B cell (primary cell): ENCODE measurements around the gene HRNR. TPM values are rescaled to one million over a fixed set of nuclear protein-coding genes. Genes with fewer than 3 reads are reported as not detected.

ENCODE experiments used
- ATAC-seq: fragments of 200-7000 bp; cut with Tn5 transposase; one replicate; pipeline ENCODE4 v1.10.0; 2021; ENCODE audit warnings: low read depth, mild to moderate bottlenecking, moderate number of reproducible peaks, moderate library complexity
- CTCF ChIA-PET: fragments of 350-600 bp; sonication (Branson Sonifier 250); formaldehyde crosslinking; loops from one replicate; lab custom pipeline; 2021; ENCODE audit warnings: antibody characterized with exemption, inconsistent platforms; lab: Charles Lee
- POLR2A ChIA-PET: fragments of 350-600 bp; sonication (Branson Sonifier 250); formaldehyde crosslinking; loops from one replicate; lab custom pipeline; 2021; ENCODE audit warnings: antibody characterized with exemption; lab: Charles Lee
- DNase-seq: peaks from one replicate; pipeline ENCODE4 v3.0.0; 2013
- H2AFZ ChIP-seq: 2 replicates; pipeline ENCODE4 v1.6.1; 2012; ENCODE audit warnings: mild to moderate bottlenecking, low read depth, low read length; ENCODE audit not compliant: insufficient read depth, poor library complexity, severe bottlenecking
- H3K27ac ChIP-seq, 2 donors: 1 replicate in 1 of 2; 2 replicates in 1 of 2; pipeline ENCODE4 v1.5.1; 2012 to 2013; ENCODE audit warnings: low read length in 2 of 2, mild to moderate bottlenecking in 2 of 2, moderate library complexity in 1 of 2
- H3K27me3 ChIP-seq, 4 experiments: fragments of 200-600 bp in 1 of 4; sonication (generic) in 1 of 4; replicated peaks in 1 of 4; 1 replicate in 2 of 4; 2 replicates in 2 of 4; pipeline versions ENCODE4 v1.6.1 to v1.7.0; 2013 to 2016; ENCODE audit warnings: low read length in 3 of 4, mild to moderate bottlenecking in 2 of 4, mixed read lengths in 1 of 4, moderate library complexity in 1 of 4; ENCODE audit not compliant: insufficient read depth in 4 of 4, control insufficient read depth in 3 of 4; ENCODE audit errors: control extremely low read depth in 1 of 4
- H3K36me3 ChIP-seq, 2 experiments: replicated peaks in 1 of 2; 1 replicate in 1 of 2; 2 replicates in 1 of 2; pipeline versions ENCODE4 v1.6.1 to v1.7.1; 2013; ENCODE audit warnings: low read length in 1 of 2; ENCODE audit not compliant: insufficient read depth in 2 of 2, control insufficient read depth in 1 of 2; ENCODE audit errors: control extremely low read depth in 1 of 2, extremely low read depth in 1 of 2
- H3K4me1 ChIP-seq, 2 donors: fragments of 200-600 bp in 1 of 2; sonication (generic) in 1 of 2; 1 replicate in 1 of 2; 2 replicates in 1 of 2; pipeline versions ENCODE4 v1.5.1 to v1.6.1; 2013 to 2017; ENCODE audit warnings: low read length in 2 of 2; ENCODE audit not compliant: control insufficient read depth in 2 of 2, insufficient read depth in 2 of 2
- H3K4me2 ChIP-seq: replicated peaks from 2 replicates; pipeline ENCODE3; 2012; ENCODE audit warnings: mild to moderate bottlenecking, low read depth, low read length; ENCODE audit not compliant: poor library complexity, severe bottlenecking
- H3K4me3 ChIP-seq, 5 experiments: fragments of 200-600 bp in 1 of 5; sonication (generic) in 1 of 5; 1 replicate in 3 of 5; 2 replicates in 2 of 5; pipeline versions ENCODE4 v1.5.1 to v1.7.0; 2011 to 2016; ENCODE audit warnings: low read length in 4 of 5, mild to moderate bottlenecking in 4 of 5, low read depth in 2 of 5, control low read depth in 1 of 5, moderate library complexity in 1 of 5; ENCODE audit not compliant: insufficient read depth in 1 of 5; ENCODE audit errors: control extremely low read depth in 1 of 5, extremely low read depth in 1 of 5
- H3K79me2 ChIP-seq: fragments of 200-600 bp; sonication (generic); one replicate; pipeline ENCODE4 v1.6.0; 2016; ENCODE audit warnings: low read length; ENCODE audit not compliant: control insufficient read depth, insufficient read depth
- H3K9ac ChIP-seq: fragments of 200-600 bp; sonication (generic); 2 replicates; pipeline ENCODE4 v1.6.1; 2017; ENCODE audit warnings: mild to moderate bottlenecking, low read length, moderate library complexity
- H3K9me3 ChIP-seq, 3 donors: one replicate each; pipeline versions ENCODE4 v1.6.1 to v1.7.1; 2013; ENCODE audit warnings: low read length in 2 of 3; ENCODE audit not compliant: control insufficient read depth in 2 of 3, insufficient read depth in 1 of 3; ENCODE audit errors: control extremely low read depth in 1 of 3
- H4K20me1 ChIP-seq: 2 replicates; pipeline ENCODE4 v1.6.0; 2012; ENCODE audit warnings: mild to moderate bottlenecking, low read length; ENCODE audit not compliant: insufficient read depth, control insufficient read depth, poor library complexity, severe bottlenecking
- H3K27ac Mint-ChIP-seq: one replicate; pipeline ENCODE4 v1.8.0; 2021; ENCODE audit warnings: mixed read lengths
- H3K27me3 Mint-ChIP-seq: one replicate; pipeline ENCODE4 v1.8.0; 2021; ENCODE audit warnings: mixed read lengths
- H3K4me1 Mint-ChIP-seq: one replicate; pipeline ENCODE4 v1.8.0; 2021; ENCODE audit warnings: mixed read lengths
- H3K4me3 Mint-ChIP-seq: one replicate; pipeline ENCODE4 v1.8.0; 2021; ENCODE audit warnings: mixed read lengths
- H3K9me3 Mint-ChIP-seq: one replicate; pipeline ENCODE4 v1.8.0; 2022; ENCODE audit warnings: mixed read lengths; ENCODE audit not compliant: insufficient read depth
- EZH2 ChIP-seq: IDR thresholded peaks from 2 replicates; pipeline ENCODE4 v1.6.1; 2012; ENCODE audit warnings: borderline replicate concordance, low read depth, mild to moderate bottlenecking, moderate library complexity, low read length; ENCODE audit not compliant: insufficient read depth, poor library complexity, severe bottlenecking
- WGBS: methylation state at CpG from one replicate; pipeline ENCODE4 v1.1.5; 2013; ENCODE audit warnings: missing lambda C conversion rate; ENCODE audit not compliant: insufficient coverage; 5-methylcytosine and 5-hydroxymethylcytosine counted together
- intact Hi-C: fragments of 100-400 bp; cut with micrococcal nuclease; formaldehyde crosslinking; loops from one replicate; pipeline ENCODE4 v1.10.0; 2022
- polyA plus RNA-seq: library from polyadenylated mRNA; depleted of rRNA; stranded (reverse); fragments of >200 nt; gene quantifications from 2 replicates; pipeline ENCODE4 v1.2.3, GENCODE V29; 2012
- total RNA-seq, 2 donors: library from RNA; stranded (reverse); fragments of 120-200 nt in 1 of 2; gene quantifications; 1 replicate in 1 of 2; 2 replicates in 1 of 2; pipeline versions ENCODE4 v1.2.3 to v1.2.4, GENCODE V29; 2013 to 2022
- TF ChIP-seq, protein P1 (sequence below): fragments of 200-600 bp; IDR thresholded peaks from one replicate; pipeline ENCODE4 v1.8.0; 2022; ENCODE audit warnings: antibody characterized with exemption, mild to moderate bottlenecking

The HRNR gene
- total and polyA plus RNA-seq, 2 donors (not counting 1 experiment from before 2014, with no cell fraction given): not detected

DNA sequence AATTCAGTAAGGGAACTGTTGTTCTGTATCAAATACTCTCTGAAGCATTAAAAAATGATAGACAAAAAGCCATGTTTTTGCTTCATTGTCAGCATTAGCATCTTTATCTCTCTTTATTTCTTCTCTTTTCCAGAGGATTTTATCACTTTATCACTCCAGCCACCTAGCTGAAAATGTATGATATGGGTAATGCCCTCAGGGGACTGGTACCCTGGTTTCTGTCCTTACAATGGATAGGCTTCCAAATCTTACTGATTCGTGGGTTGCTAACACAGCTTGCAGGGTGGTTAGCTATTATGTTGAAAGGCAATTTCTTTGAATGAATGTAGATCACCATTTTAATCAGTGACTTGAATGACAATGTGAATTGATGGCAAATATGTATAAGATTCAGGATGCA, 23.3 kb upstream of the HRNR start:
- Histone ChIP-seq H4K20me1 (no peaks in the 10 kb centered on the region), H3K36me3 (no peaks in the 10 kb centered on the region), H2AFZ (no peak overlapping the region), H3K4me2 (no peak overlapping the region), H3K79me2 (no peaks in the 10 kb centered on the region), H3K4me1 (no peaks in the 10 kb centered on the region), H3K9ac (no peak overlapping the region), H3K27ac (no peak overlapping the region), H3K27me3 (no peaks in the 10 kb centered on the region), H3K4me3 (no peak overlapping the region), H3K9me3 (no peaks in the 10 kb centered on the region)
- DNase-seq (no peak), ATAC-seq (no peak)
- intact Hi-C loops: no loop called here
- 100% methylated on average over 1 of the region's 1 CpG for WGBS
- Mint-ChIP-seq H3K27ac (no peak overlapping the region), H3K9me3 (no peaks in the 10 kb centered on the region), H3K4me1 (no peaks in the 10 kb centered on the region), H3K27me3 (peaks cover 14% of the 10 kb centered on the region), H3K4me3 (no peak overlapping the region)
- ChIA-PET POLR2A (no interaction called here), CTCF (no interaction called here)
- no peak for TF ChIP-seq EZH2
- TF ChIP-seq, protein P1, sequence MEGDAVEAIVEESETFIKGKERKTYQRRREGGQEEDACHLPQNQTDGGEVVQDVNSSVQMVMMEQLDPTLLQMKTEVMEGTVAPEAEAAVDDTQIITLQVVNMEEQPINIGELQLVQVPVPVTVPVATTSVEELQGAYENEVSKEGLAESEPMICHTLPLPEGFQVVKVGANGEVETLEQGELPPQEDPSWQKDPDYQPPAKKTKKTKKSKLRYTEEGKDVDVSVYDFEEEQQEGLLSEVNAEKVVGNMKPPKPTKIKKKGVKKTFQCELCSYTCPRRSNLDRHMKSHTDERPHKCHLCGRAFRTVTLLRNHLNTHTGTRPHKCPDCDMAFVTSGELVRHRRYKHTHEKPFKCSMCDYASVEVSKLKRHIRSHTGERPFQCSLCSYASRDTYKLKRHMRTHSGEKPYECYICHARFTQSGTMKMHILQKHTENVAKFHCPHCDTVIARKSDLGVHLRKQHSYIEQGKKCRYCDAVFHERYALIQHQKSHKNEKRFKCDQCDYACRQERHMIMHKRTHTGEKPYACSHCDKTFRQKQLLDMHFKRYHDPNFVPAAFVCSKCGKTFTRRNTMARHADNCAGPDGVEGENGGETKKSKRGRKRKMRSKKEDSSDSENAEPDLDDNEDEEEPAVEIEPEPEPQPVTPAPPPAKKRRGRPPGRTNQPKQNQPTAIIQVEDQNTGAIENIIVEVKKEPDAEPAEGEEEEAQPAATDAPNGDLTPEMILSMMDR: no peak

DNA sequence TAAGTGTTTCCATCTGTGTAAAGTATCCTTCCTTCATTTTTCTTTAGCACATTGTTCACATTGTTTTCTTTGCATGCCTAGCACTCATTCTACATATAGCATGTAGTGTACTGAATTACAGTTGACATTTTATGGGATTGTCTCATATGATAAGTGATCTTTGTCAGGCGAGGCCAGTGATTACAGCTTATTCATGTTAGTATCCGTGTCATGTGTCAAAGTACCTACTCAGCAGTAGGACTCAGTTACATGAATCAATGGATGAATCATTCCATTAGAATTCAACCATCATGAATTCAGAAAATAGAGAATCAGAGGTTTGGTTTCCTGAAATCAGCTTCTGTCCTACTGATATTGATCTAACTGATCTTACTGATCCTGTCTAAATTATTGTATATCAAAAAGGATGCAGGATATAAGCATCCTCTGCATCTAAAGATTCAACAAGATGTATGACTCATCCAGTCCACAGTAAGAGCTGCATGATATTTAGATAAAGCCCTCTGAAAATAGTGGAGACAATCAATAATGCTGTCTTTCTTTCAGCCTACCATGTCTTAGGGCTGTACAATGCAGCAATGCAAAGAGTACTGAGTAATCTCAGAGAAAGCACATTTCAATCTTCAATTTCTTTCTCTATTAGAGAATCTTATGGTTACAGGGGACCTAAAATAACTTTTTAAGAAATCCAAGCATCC, 20.7 kb upstream of the HRNR start:
- H4K20me1 ChIP-seq: no peaks in the 10 kb centered on the region
- H3K79me2 ChIP-seq: no peaks in the 10 kb centered on the region
- no peak overlapping the region for H3K4me3 ChIP-seq
- WGBS: no CpG with 5 or more reads among the region's 2 CpGs
- TF ChIP-seq EZH2: no peak
- TF ChIP-seq, protein P1: no peak
- no peak overlapping the region for H3K27ac ChIP-seq
- H3K9me3 ChIP-seq: no peaks in the 10 kb centered on the region
- ATAC-seq: no peak
- POLR2A ChIA-PET: no interaction called here
- no peaks in the 10 kb centered on the region for H3K36me3 ChIP-seq
- peaks cover 25% of the 10 kb centered on the region for H3K27me3 Mint-ChIP-seq
- H3K4me2 ChIP-seq: no peak overlapping the region
- no peaks in the 10 kb centered on the region for H3K27me3 ChIP-seq
- no peak overlapping the region for H2AFZ ChIP-seq
- H3K9me3 Mint-ChIP-seq: no peaks in the 10 kb centered on the region
- intact Hi-C loops: no loop called here
- CTCF ChIA-PET: no interaction called here
- no peaks in the 10 kb centered on the region for H3K4me1 Mint-ChIP-seq
- H3K9ac ChIP-seq: no peak overlapping the region
- H3K4me3 Mint-ChIP-seq: no peak overlapping the region
- no peak for DNase-seq
- H3K4me1 ChIP-seq: no peaks in the 10 kb centered on the region
- no peak overlapping the region for H3K27ac Mint-ChIP-seq
